Glutamatergic neuron (in vitro differentiated cells): ENCODE measurements around the gene FBXW5. TPM values are rescaled to one million over a fixed set of nuclear protein-coding genes. Genes with fewer than 3 reads are reported as not detected.

Experiments used
- DNase-seq: peaks from one replicate; pipeline ENCODE4 v3.0.0; 2022
- H3K27ac Mint-ChIP-seq: one replicate; pipeline ENCODE4 v1.8.0; 2020; ENCODE audit warnings: mild to moderate bottlenecking, mixed read lengths, inconsistent platforms; ENCODE audit not compliant: unreplicated experiment
- H3K27me3 Mint-ChIP-seq: one replicate; pipeline ENCODE4 v1.8.0; 2020; ENCODE audit warnings: mild to moderate bottlenecking, moderate library complexity, mixed read lengths, inconsistent platforms; ENCODE audit not compliant: unreplicated experiment
- H3K36me3 Mint-ChIP-seq: one replicate; pipeline ENCODE4 v1.8.0; 2020; ENCODE audit warnings: mild to moderate bottlenecking, mixed read lengths, inconsistent platforms; ENCODE audit not compliant: unreplicated experiment
- H3K4me1 Mint-ChIP-seq: one replicate; pipeline ENCODE4 v1.8.0; 2020; ENCODE audit warnings: mild to moderate bottlenecking, low read depth, mixed read lengths, inconsistent platforms; ENCODE audit not compliant: unreplicated experiment
- H3K4me3 Mint-ChIP-seq: one replicate; pipeline ENCODE4 v1.8.0; 2020; ENCODE audit warnings: mild to moderate bottlenecking, mixed read lengths, inconsistent platforms; ENCODE audit not compliant: unreplicated experiment
- H3K9me3 Mint-ChIP-seq: one replicate; pipeline ENCODE4 v1.8.0; 2020; ENCODE audit warnings: mild to moderate bottlenecking, moderate library complexity, mixed read lengths, inconsistent platforms; ENCODE audit not compliant: unreplicated experiment
- total RNA-seq: library from RNA; stranded (reverse); fragmentation: NEBNext Ultra II Directional; extraction: Animal tissue kit (Norgen Biotek cat#: 25700); gene quantifications from one replicate; pipeline ENCODE4 v1.2.1, GENCODE V29; 2021; ENCODE audit not compliant: unreplicated experiment
- TF ChIP-seq, protein P1 (sequence below): fragments of 200-600 bp; sonication (generic); IDR thresholded peaks from one replicate; pipeline ENCODE4 v1.5.0; 2021; ENCODE audit not compliant: partially characterized antibody, unreplicated experiment

FBXW5 gene
- total RNA-seq, 1 donor from 2014 or later: 77.9 TPM

DNA sequence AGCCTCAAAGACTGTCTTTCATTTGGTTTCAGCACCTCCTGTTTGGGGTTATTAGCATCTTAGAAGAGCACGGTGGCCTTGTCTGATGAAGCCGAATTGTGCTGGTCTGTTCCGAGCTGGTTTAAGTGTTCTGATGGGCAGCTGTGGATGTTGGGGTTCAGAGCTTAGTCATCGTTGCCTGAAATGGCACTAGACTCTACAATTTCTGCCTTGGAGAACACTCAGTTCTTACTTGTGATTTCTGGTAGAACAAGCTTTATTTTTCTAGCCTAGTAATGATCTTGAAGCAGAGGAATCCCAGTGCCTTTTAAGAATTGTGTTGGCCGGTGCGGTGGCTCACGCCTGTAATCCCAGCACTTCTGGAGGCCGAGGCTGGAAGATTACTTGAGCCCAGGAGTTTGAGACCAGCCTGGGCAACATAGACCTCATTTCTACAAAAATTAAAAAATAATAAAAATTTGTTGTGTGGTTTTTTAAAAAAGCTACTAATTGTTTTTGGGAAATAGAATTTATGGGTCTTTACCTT lies 7.8 kb downstream of the FBXW5 start:
- H3K36me3 Mint-ChIP-seq: peaks cover 8% of the 10 kb centered on the region
- no peak overlapping the region for H3K27ac Mint-ChIP-seq
- peaks cover 16% of the 10 kb centered on the region for H3K9me3 Mint-ChIP-seq
- TF ChIP-seq, protein P1, sequence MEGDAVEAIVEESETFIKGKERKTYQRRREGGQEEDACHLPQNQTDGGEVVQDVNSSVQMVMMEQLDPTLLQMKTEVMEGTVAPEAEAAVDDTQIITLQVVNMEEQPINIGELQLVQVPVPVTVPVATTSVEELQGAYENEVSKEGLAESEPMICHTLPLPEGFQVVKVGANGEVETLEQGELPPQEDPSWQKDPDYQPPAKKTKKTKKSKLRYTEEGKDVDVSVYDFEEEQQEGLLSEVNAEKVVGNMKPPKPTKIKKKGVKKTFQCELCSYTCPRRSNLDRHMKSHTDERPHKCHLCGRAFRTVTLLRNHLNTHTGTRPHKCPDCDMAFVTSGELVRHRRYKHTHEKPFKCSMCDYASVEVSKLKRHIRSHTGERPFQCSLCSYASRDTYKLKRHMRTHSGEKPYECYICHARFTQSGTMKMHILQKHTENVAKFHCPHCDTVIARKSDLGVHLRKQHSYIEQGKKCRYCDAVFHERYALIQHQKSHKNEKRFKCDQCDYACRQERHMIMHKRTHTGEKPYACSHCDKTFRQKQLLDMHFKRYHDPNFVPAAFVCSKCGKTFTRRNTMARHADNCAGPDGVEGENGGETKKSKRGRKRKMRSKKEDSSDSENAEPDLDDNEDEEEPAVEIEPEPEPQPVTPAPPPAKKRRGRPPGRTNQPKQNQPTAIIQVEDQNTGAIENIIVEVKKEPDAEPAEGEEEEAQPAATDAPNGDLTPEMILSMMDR: no peak
- H3K27me3 Mint-ChIP-seq: peaks cover 9% of the 10 kb centered on the region
- no peaks in the 10 kb centered on the region for H3K4me1 Mint-ChIP-seq
- no peak for DNase-seq
- peak overlapping the region; percentile 38 for H3K4me3 Mint-ChIP-seq

DNA sequence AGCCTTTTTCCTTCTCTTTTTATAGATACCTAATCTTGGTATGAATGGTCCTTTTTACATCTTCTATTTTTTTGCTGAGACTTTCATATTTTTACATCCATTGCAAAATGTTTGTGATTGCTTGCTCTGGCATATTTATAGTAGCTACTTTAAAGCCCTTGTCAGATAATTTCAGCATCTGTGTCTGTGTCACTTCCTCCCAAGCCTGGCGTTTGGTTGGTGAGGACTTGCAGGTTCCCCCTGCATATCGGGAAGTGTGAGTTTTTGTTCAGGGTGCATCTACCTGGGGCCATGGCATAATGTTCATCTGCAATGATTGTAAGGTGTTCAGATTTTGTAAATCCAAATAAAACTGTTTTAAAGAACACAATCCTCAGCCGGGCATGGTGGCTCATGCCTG lies 8.9 kb downstream of the FBXW5 start:
- Mint-ChIP-seq H3K27me3 (peaks cover 9% of the 10 kb centered on the region), H3K4me1 (no peaks in the 10 kb centered on the region), H3K36me3 (peaks cover 8% of the 10 kb centered on the region), H3K27ac (no peak overlapping the region), H3K4me3 (no peak overlapping the region), H3K9me3 (peaks cover 16% of the 10 kb centered on the region)
- no peak for DNase-seq
- TF ChIP-seq, protein P1: no peak

DNA sequence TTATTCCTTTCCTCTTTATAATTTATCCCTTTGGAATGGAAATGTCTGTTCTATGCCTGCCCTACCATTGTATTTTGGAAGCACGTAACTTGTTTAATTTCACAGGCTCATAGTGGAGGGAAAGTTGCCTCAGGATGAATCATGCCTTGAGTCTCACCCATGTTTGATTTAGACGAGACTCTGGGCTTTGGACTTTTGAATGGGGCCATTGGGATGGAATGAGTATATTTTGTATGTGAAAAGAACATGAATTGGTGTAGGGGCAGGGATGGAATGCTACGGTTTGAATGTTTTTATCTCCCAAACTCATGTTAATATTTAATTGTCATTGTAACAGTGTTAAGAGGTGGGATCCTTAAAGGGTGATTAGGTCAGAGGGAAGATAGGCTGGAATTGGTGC lies 10.3 kb downstream of the FBXW5 start:
- Mint-ChIP-seq H3K36me3 (peaks cover 8% of the 10 kb centered on the region), H3K4me1 (no peaks in the 10 kb centered on the region), H3K27me3 (peaks cover 9% of the 10 kb centered on the region), H3K9me3 (peaks cover 16% of the 10 kb centered on the region), H3K4me3 (no peak overlapping the region), H3K27ac (no peak overlapping the region)
- DNase-seq: no peak
- TF ChIP-seq, protein P1: no peak

DNA sequence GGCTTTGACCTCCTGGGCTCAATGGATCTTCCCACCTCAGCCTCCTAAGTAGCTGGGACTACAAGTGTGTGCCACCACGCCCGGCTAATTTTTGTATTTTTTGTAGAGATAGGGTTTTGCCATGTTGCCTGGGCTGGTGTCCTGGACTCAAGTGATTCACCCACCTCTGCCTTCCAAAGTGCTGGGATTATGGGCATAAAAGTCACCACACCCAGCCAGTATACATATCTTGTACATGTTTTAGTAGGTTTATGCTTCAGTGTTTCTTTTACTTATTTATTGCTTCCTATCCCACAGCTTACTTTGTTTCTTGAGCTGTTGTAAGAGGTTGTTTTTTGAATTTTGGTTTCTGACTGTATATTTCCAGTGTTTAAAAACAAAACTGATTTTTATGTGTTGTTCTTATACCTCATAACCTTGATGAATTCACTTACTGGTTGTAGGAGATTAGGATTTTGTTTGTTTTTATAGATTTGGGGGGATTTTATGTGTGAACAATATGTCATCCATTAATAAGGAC lies 12.9 kb downstream of the FBXW5 start:
- Mint-ChIP-seq H3K36me3 (peaks cover 8% of the 10 kb centered on the region), H3K4me3 (no peak overlapping the region), H3K27me3 (peaks cover 6% of the 10 kb centered on the region), H3K27ac (no peak overlapping the region), H3K4me1 (peaks cover 10% of the 10 kb centered on the region), H3K9me3 (peaks cover 7% of the 10 kb centered on the region)
- TF ChIP-seq, protein P1: no peak
- DNase-seq: no peak

DNA sequence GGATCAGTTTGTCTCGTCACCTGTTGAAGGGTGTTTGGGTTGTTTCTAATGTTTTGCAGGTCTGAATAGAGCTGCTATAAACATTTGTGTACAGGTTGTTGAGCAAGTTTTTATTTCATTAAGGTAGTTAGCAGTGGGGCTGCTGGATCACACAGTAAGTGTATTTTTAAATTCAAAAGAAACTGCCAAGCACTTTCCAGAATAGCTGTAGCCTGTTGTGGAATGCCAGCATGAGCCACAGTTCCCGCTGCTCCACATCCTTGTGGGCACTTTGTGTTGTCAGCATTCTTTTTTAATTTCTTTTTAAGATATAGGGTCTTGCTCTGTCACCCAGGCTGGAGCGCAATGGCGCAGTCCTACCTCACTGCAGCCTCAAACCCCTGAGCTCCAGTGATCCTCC lies 14.5 kb downstream of the FBXW5 start:
- H3K36me3 Mint-ChIP-seq: peaks cover 8% of the 10 kb centered on the region
- peaks cover 10% of the 10 kb centered on the region for H3K4me1 Mint-ChIP-seq
- no peak overlapping the region for H3K4me3 Mint-ChIP-seq
- DNase-seq: no peak
- H3K27me3 Mint-ChIP-seq: peaks cover 8% of the 10 kb centered on the region
- no peak overlapping the region for H3K27ac Mint-ChIP-seq
- H3K9me3 Mint-ChIP-seq: peaks cover 4% of the 10 kb centered on the region
- TF ChIP-seq, protein P1: no peak
